Measurements from ENCODE around the gene SNX33.

The SNX33 gene

GRCh38 chr15:75640483-75641178 lies 7.1 kb upstream of the SNX33 start:
- DNase-seq = peak; percentile 70
- in situ Hi-C loops (cut with HindIII; ENCODE audit: low pct_ligation_motif_present, low pct_unique_long_range_greater_than_20kb, low sequenced_read_pairs) = no loop called here

GRCh38 chr15:75641179-75641503 lies 6.6 kb upstream of the SNX33 start:
- in situ Hi-C loops (cut with HindIII; ENCODE audit: low pct_ligation_motif_present, low pct_unique_long_range_greater_than_20kb, low sequenced_read_pairs) = no loop called here
- no peak for DNase-seq

- in situ Hi-C loops (cut with HindIII; ENCODE audit: low pct_ligation_motif_present, low pct_unique_long_range_greater_than_20kb, low sequenced_read_pairs) = no loop called here
- DNase-seq = no peak
These were observed 6.1 kb upstream of the SNX33 start for GRCh38 chr15:75641603-75642002.

- in situ Hi-C loops (cut with HindIII; ENCODE audit: low pct_ligation_motif_present, low pct_unique_long_range_greater_than_20kb, low sequenced_read_pairs) = no loop called here
- DNase-seq = no peak
These were observed 3.3 kb upstream of the SNX33 start for GRCh38 chr15:75644376-75644775.

- in situ Hi-C loops (cut with HindIII; ENCODE audit: low pct_ligation_motif_present, low pct_unique_long_range_greater_than_20kb, low sequenced_read_pairs) = no loop called here
- no peak for DNase-seq
These were observed 1.4 kb upstream of the SNX33 start for GRCh38 chr15:75646112-75646943.

GRCh38 chr15:75646944-75647364 lies 758 bp upstream of the SNX33 start:
- DNase-seq = no peak
- in situ Hi-C loops (cut with HindIII; ENCODE audit: low pct_ligation_motif_present, low pct_unique_long_range_greater_than_20kb, low sequenced_read_pairs) = no loop called here

GRCh38 chr15:75648156-75649000 lies 666 bp downstream of the SNX33 start:
- DNase-seq = no peak
- in situ Hi-C loops (cut with HindIII; ENCODE audit: low pct_ligation_motif_present, low pct_unique_long_range_greater_than_20kb, low sequenced_read_pairs) = no loop called here

- no peak for DNase-seq
- in situ Hi-C loops (cut with HindIII; ENCODE audit: low pct_ligation_motif_present, low pct_unique_long_range_greater_than_20kb, low sequenced_read_pairs) = no loop called here
These were observed 1.5 kb downstream of the SNX33 start for GRCh38 chr15:75649045-75649761.

- no peak for DNase-seq
- in situ Hi-C loops (cut with HindIII; ENCODE audit: low pct_ligation_motif_present, low pct_unique_long_range_greater_than_20kb, low sequenced_read_pairs) = no loop called here
These were observed 2.1 kb downstream of the SNX33 start for GRCh38 chr15:75649848-75650247.

- in situ Hi-C loops (cut with HindIII; ENCODE audit: low pct_ligation_motif_present, low pct_unique_long_range_greater_than_20kb, low sequenced_read_pairs) = no loop called here
- no peak for DNase-seq
These were observed 3.4 kb downstream of the SNX33 start for GRCh38 chr15:75650908-75651809.

GRCh38 chr15:75651810-75652543 lies 4.3 kb downstream of the SNX33 start:
- no peak for DNase-seq
- in situ Hi-C loops (cut with HindIII; ENCODE audit: low pct_ligation_motif_present, low pct_unique_long_range_greater_than_20kb, low sequenced_read_pairs) = no loop called here

GRCh38 chr15:75653347-75653913 lies 5.7 kb downstream of the SNX33 start:
- in situ Hi-C loops (cut with HindIII; ENCODE audit: low pct_ligation_motif_present, low pct_unique_long_range_greater_than_20kb, low sequenced_read_pairs) = no loop called here
- DNase-seq = no peak

GRCh38 chr15:75654201-75654907 lies 6.6 kb downstream of the SNX33 start:
- in situ Hi-C loops (cut with HindIII; ENCODE audit: low pct_ligation_motif_present, low pct_unique_long_range_greater_than_20kb, low sequenced_read_pairs) = no loop called here
- DNase-seq = no peak

GRCh38 chr15:75655931-75656330 lies 8.2 kb downstream of the SNX33 start:
- no peak for DNase-seq
- in situ Hi-C loops (cut with HindIII; ENCODE audit: low pct_ligation_motif_present, low pct_unique_long_range_greater_than_20kb, low sequenced_read_pairs) = no loop called here

- in situ Hi-C loops (cut with HindIII; ENCODE audit: low pct_ligation_motif_present, low pct_unique_long_range_greater_than_20kb, low sequenced_read_pairs) = no loop called here
These were observed 8.6 kb downstream of the SNX33 start for GRCh38 chr15:75656331-75656730.

GRCh38 chr15:75656813-75657212 lies 9.1 kb downstream of the SNX33 start:
- in situ Hi-C loops (cut with HindIII; ENCODE audit: low pct_ligation_motif_present, low pct_unique_long_range_greater_than_20kb, low sequenced_read_pairs) = no loop called here
- no peak for DNase-seq

More at GRCh38 chr15:75656331-75656730, 8.6 kb downstream of the SNX33 start:
- DNase-seq = no peak
